Smooth muscle cell of the brain vasculature (primary cell): ENCODE results near the gene REPS1.

Source experiments
- DNase-seq: peaks from one replicate; pipeline ENCODE4 v3.0.0-alpha.2; 2012; ENCODE audit warnings: low read depth, low spot score

Gene REPS1

DNA sequence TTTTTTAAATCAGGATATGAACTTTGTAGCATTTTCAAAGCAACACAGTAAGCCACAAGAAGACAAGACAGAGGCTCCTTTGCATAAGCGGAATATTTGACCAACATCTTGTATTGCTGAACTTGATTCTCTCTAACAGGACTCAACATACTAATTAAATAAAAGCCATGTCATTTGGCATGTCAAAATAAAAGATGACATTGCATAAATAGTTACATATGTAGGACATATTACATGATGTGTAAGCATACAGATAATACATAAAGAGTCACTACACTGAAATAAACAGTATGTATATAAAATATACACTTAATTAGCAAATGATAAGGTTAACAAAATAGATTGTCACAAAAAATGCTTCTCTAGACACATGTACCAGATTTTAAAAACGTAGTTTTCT is 62.2 kb downstream of the REPS1 start:
- DNase-seq, result no peak

DNA sequence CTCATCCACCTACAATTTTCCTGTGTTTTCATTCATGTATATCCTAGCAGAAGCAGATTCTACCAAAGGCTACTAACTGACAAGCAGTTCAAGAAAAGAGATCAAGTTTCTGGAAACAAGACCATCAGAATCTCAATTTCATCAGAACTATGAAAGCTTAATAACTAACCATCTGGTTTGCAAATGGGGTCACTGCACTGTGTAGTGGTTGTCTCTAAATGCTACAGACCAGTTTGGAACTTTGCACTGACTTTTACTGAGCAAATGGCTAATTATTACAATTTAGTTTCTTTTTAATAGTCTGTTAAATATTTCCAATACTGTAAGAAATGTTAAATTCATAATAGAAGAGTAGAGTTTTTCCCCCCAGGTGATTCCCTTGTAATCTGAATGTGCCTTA is 64.5 kb downstream of the REPS1 start:
- DNase-seq, result no peak

DNA sequence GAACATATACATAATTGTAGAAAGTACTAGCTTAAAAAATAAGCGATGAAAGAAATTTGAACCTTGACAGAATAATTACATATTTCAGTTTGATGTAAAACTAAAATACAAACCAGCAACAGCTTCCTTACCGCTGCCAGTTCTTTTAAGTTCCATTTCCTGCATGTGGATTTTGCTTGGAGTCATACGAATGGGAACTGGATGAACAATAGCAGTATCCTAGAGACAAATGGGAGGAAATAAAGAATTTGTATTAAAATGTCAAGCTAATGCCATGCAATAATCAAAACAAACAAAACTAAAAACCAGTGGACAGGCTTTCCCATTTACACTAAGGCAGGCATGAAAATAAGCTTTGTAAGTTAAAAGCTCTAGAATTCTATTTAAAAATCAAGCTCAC is 67.1 kb downstream of the REPS1 start:
- DNase-seq, result no peak

DNA sequence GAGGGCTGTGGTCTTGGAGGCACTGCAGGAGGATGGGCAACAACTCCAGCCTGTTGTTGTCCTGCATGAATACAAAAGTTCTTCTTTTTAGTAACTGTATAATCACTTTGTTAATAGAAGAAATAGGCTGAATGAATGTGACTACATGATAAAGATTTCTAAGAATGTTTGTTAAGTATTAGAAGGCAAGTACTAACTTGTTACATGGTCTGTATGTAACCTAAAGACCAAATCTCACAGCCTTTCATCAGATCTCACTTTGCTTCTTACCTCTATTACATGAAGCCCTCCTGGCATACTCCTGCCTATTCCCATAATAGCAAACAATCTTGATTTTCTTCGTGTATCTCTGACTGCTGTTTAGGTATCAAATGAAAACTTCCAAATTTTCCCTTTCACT is 73.4 kb downstream of the REPS1 start:
- no peak for DNase-seq

DNA sequence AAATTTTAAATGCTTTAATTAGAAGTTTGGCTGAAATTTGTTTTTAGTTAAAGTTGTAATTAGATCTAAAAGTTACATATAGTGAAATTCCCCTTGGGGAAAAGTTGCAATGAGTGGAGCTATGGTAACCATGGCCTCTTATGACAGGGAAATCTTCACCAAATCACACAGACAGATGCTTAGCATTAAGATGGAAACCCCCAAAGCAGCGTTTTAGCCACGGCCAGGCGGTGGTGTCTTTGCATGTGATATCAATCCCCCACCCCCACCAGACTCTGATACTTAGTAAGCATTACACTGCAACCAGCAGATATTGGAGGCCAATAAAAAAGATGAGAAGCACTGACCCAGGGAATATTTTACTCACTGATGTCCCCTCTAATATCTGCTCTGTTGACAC is 75.7 kb downstream of the REPS1 start:
- DNase-seq, result no peak

DNA sequence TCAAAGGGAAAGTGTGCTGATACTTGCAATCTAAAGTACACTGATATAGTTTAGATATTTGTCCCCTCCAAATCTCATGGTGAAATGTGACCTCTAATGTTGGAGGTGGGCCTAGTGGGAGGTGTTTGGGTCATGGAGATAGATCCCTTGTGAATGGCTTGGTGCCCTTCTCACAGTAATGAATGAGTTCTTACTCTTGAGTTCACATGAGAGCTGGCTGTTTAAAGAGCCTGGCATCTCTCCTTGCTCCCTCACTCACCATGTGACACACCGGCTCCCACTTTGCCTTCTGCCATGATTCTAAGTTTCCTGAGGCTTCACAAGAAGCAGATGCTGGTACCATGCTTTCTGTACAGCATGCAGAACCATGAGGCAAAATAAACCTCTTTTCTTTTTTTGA is 78.1 kb downstream of the REPS1 start:
- DNase-seq, result no peak

DNA sequence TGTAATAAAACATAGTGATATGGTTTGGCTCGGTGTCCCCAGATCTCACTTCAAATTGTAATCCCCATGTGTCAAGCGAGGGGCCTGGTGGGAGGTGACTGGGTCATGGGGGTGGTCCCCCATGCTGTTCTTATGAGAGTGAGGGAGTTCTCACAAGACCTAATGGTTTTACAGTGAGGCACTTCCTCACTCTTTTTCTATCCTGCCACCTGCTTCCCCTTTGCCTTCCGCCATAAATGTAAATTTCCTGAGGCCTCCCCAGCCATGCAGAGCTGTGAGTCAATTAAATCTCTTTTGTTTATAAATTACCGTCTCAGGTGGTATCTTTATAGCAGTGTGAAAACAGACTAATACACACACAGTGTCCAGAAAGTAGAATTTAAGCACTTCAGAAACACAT is 78.5 kb downstream of the REPS1 start:
- DNase-seq, result no peak

DNA sequence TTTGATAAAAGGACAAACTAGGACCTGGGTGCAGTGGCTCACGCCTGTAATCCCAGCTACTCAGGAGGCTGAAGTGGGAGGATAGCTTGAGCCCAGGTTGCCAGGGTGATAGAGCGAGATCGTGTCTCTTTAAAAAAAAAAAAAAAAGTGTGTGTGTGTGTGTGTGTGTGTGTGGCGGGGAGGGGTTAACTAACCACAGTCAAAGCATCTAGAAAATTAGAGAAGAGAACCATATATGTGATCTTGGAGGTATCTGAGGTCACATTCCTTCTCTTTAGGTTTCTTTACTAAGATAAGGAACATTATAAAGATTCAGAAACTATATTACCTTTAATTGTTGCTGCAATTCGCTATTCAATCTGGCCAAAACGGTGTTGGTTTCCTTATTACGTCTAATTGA is 80.9 kb downstream of the REPS1 start:
- DNase-seq, result no peak

DNA sequence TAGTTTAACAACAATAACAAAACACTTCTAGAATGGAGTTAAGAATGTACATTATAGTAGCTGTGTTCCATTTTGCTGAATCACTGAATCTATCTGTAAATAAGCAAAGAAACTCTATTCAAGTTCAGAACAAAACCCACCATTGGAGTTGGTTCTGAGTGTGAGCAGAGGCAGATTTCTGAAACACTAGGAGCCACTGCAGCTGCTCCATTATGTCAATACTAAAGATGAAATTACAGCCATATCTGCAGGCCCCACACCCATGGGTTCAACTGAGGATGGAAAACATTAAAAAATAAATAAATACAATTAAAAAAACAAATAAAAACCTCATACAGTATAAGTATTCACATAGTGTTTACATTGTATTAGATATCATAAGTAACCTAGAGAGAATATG is 91.0 kb downstream of the REPS1 start:
- DNase-seq, result no peak

DNA sequence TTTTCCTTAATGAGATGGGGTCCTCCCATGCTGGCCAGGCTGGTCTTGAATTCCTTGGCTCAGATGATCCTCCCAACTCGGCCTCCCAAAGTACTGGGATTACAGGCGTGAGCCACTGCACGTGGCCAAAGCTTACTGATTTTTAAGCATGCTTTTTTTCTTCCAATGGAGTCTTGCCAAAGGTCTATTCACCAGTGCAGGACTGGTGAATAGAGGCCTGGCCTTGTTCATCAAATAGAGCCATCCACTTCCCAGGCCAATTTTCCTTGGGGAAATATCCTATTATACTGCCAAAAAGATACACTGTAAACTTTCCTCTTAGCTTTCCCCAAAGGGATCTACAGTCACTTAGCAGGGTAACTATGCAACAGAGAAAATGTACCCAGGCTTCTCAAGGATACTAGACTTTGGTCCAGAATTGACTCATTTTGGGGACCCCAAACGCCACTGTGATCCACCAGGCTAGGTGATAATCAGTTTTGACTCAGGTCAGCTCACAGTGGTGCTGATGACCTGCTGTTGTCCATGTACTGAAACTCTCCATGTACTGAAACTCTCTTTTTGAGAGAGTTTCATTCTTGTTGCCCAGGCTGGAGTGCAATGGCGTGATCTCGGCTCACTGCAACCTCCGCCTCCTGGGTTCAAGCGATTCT is 91.8 kb downstream of the REPS1 start:
- DNase-seq, result no peak

DNA sequence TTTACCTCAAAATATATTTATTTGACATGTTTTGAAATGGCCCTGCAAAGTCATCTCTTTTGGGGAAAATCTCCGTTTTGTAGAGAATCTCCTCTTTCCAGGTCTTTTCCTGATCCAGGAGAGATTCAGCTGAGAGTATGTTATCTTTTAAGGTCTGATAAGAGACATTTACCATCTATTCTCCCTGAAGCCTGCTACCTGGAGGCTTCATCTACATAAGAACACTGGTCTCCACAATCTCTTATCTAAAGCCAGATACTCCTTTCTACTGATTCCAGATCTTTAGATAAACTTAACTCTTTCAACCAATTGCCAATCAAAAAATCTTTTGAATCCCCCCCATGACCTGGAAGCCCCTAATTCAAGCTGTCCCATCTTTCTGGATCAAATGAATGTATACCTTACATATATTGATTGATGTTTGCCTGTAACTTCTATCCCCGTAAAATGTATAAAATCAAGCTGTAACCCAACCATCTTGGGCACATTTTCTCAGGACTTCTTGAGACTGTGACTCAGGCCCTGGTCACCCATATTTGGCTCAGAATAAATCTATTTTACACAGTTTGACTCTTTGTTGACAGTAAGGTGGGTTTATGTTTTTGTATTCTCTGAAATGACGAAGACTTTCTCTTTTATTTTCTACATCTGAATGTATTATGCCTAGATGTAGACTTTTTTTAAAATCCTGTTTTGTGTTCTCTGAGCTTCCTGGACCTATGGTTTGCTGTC is 96.6 kb downstream of the REPS1 start:
- DNase-seq, result no peak

DNA sequence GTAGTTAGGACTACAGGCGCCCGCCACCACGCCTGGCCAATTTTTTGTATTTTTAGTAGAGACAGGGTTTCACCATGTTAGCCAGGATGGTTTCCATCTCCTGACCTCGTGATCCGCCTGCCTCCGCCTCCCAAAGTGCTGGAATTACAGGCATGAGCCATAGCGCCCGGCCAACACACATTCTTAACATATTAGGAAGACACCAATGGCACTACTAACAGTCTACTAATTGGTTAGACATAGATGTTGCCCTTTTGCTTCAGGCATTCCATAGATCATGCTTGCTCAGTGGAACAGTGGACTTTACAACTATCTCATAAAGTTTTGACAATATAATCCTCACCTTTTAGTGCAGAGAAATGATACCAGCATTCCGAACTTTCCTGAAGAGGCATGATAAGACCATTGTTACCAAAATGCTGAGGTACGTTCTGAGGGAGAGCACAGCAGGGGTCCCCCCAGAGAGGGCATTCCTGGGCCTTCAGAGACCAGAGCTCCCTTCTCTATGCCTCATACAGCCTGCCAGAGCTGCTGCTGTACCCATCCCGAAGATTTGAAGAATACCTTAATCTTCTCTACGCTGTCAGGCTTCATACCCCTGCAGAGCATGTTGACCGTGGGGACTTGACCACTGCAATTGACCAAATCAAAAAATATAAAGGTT is 102.8 kb downstream of the REPS1 start:
- DNase-seq, result no peak

DNA sequence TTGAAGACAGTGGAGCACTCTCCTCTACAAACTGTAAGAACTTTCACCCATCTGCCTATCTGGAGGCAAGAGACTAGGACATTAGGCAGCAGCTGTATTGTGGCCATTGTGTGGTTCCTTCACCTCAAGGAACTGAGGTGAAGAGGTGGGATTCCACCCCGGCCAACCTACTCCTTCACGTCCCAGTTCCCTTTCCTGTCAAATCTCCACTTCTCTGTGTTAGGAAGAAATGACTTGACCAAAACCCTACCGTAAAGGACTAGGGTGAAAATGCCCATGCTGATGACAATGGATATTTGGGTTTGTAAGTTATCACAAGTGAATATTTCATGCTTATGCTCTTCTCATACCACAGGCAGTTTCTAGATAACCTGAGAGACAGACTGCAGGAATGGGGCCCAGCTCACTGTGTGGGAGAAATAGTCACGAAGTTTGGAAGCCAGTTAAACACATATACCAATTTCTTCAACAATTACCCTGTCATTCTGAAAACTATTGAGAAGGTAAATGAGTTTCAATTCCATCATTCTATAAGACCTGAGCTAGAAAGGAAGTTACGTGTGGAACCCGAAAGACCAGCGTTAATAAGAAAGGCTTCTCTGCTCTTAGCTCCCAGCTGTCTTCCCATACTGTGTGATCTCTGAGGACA is 105.6 kb downstream of the REPS1 start:
- no peak for DNase-seq

DNA sequence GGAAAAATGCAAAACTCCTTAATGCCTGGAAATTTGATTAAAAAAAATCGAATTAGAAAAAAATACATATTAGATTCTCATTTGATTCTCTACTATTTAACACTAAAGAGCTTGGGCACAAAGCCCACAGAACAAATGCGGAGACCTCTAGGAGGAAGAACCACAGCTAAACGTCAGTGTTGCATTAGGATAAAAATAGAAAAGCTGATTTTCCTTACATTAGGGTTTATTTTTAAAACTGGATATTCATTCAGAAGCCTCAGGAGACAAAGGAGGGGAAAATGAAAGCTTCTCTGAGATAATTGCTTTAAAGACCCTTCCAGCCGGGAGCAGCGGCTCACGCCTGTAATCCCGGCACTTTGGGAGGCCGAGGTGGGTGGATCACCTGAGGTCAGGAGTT is 114.9 kb downstream of the REPS1 start:
- no peak for DNase-seq

DNA sequence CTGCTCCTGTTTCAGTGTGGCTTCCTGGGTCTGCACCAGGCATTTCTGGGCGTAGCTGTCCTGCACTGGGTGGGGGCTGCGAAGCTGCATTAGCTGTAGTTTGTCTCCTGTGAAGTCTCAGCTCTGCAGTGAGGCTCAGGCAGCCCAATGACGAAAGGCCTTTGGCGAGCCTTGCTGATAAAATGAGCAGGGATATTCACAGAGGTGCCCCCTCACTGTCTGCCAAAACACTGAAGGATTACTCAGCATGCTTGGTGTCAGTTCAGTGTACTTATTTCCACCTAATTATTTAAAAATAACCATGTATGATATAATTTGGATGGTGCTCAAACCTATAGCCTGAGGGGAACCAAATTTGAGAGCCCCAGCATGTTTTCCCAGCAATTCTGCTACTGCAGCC is 118.7 kb downstream of the REPS1 start:
- DNase-seq, result no peak

DNA sequence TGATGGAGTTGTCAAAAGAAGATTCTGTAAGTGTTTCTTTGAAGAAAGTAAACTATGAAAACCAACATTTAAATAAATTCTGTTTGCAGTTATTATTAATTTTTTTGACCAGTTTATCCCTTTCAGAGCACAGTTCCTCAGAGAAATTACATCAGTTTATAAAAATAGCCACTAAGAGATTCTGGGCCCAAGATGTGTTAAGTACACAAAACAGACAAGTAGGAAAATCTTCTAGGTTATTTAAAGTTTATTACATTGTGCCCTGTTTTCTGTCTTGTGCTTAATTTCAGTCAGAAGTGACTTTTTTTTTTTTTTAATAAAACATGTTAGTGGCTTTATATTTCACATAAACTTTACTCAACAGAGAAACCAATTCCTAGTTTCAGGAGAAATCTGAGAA is 119.9 kb downstream of the REPS1 start:
- DNase-seq, result no peak

DNA sequence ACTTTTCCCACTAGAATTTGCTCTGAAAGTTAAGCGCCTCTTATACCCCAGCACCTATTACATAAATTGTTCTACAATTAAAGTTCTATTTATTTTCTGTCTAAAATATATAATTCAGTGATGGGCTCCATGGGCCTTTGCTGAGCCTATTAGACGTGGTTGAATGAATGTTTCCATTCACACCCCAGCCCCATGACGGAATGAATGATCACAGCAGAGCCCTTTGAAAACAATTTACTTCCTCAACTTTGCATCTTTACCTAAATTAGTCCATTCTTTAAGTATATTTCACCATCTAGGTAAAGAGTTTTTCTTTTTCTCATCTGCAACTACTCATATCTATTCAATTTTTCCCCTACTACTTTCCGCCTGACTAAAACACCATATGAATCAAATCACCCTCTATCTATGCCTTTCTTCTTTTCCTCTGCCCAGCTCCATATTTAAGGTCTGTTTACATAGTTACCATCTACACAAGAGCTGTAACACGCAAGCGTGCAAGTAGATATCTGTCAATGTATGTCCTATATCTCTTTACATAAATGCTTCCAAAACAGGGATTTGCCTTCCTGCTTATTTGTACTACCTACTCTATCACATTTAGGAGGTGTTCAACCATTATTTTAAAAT is 122.5 kb downstream of the REPS1 start:
- DNase-seq, result no peak

DNA sequence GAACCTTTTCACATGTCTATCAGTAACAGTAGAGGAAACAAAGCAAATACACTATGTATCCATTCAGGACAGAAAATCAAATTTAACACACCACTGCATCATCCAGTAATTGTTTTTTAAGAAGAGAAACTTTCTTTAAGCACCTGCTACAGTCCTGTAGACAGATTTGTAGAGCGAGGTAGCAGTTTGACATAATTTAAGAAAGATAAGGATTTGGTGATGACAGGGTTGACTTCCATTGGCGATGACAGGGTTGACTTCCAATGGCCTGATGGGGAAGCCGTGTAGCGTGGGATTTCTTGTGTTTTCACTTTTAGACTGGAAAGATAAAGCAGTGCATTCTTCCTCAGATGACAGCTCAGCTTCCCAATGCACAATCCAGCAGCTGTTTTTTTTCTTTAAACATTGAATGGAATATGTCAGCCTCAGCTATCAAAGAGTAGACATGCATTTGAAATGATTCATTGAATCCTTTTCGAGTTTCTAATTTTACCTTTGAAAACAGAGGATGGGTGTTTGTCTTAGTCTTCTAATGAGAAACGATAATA is 123.6 kb downstream of the REPS1 start:
- DNase-seq, result no peak

DNA sequence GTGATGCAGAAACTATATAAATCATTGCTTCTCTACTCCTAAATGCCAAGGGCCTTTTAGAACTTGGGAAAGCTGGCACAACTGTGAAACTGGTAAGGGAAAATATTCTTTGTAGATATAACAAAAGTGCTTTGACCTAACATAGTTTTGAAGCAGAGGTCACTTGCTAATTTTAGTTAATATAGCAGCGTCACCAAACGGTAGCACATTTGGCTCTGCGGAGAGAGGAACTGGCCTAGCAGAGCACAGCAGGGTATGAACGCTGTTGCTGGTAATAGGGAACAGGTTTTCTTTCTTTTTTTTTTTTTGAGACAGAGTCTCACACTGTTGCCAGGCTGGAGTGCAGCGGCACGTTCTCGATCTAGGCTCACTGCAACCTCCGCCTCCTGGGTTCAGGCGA is 124.7 kb downstream of the REPS1 start:
- DNase-seq, result no peak

DNA sequence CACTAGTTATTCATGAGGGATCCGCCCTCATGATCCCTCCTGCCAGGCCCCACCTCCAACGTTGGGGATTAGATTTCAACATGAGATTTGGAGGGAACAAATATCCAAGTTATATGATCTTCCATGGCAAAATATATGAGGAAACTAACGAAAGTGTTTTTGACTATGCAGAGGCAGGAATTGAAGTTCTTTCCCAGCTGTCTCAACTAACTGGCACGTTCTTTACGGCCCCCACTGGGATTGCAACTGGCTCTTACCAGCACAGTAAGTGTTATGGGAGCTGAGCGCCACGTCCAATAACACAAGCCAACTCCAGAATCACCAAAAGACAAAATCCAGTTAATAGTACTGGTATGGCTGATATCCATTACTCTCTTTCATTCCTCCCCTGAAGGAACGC is 125.6 kb downstream of the REPS1 start:
- DNase-seq, result no peak

DNA sequence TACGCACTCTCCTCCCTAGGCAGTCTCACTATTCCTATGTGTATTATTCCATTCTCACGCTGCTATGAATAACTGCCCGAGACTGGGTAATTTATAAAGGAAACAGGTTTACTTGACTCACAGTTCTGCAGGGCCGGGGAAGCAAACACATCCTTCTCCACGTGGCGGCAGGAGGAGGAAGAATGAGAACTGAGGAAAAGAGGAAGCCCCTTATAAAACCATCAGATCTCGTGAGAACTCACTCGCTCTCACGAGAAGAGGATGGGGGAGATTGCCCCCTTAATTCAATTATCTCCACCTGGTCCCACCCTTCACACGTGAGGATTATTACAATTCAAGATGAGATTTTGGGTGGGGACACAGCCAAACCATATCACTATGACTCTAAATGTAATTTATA is 130.3 kb downstream of the REPS1 start:
- DNase-seq, result no peak

DNA sequence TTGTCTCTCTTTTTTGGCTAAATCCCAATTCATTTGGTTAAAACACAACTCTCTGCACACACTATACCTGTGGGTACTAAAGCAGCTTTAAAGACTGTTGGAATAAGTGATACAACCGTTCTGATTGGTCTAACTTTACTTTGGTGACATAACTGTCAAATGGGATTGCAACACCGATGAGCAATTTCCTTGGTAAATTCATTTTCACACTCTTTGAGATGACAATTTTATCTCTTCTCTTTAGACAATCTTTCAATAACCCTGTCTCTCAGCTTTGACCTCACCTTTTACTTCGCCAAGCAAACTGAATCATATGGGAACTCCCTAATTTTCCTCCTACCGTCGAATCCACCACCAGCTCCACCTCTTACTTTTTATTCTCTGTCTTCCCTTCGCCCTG is 131.4 kb downstream of the REPS1 start:
- DNase-seq, result no peak
